HepG2 (cell line): ENCODE data around the gene ANKRD11. TPM values are rescaled to one million over a fixed set of nuclear protein-coding genes. Genes with fewer than 3 reads are reported as not detected.
A peak's percentile ranks its signal among the peaks of the same experiment; 100 is the strongest.

Source experiments
- ADNP ChIP-seq: sonication (generic); formaldehyde crosslinking; IDR thresholded peaks from 2 replicates; pipeline ENCODE4 v1.4.0; 2020; ENCODE audit warnings: missing genetic modification reagents
- AGO2 ChIP-seq: fragments of 200-400 bp; formaldehyde crosslinking; optimal IDR thresholded peaks from 2 replicates; pipeline ENCODE3; 2017; ENCODE audit warnings: mild to moderate bottlenecking, low read depth, low read length, moderate library complexity
- ARNTL ChIP-seq: sonication (generic); formaldehyde crosslinking; IDR thresholded peaks from 2 replicates; pipeline ENCODE4 v1.4.0; 2020; ENCODE audit warnings: mild to moderate bottlenecking, missing genetic modification reagents
- ATF1 ChIP-seq: IDR thresholded peaks from 2 replicates; pipeline ENCODE4 v1.6.1; 2016; ENCODE audit warnings: mild to moderate bottlenecking, control low read depth
- CAMTA2 ChIP-seq: sonication (generic); formaldehyde crosslinking; IDR thresholded peaks from 2 replicates; pipeline ENCODE4 v1.4.0; 2020; ENCODE audit warnings: mild to moderate bottlenecking, missing genetic modification reagents, borderline replicate concordance
- CBX1 ChIP-seq: IDR thresholded peaks from one replicate; pipeline ENCODE4 v1.6.1; 2016; ENCODE audit warnings: antibody characterized with exemption, low read depth
- DPF2 ChIP-seq: sonication (generic); formaldehyde crosslinking; IDR thresholded peaks from 2 replicates; pipeline ENCODE4 v1.4.0; 2020; ENCODE audit warnings: mild to moderate bottlenecking, low read depth, missing genetic modification reagents, borderline replicate concordance
- GTF3A ChIP-seq: sonication (generic); formaldehyde crosslinking; conservative IDR thresholded peaks from 2 replicates; pipeline ENCODE4 v1.4.0; 2020; ENCODE audit warnings: mild to moderate bottlenecking, missing genetic modification reagents
- HMG20B ChIP-seq: conservative IDR thresholded peaks from 2 replicates; pipeline ENCODE4 v1.6.1; 2016; ENCODE audit warnings: missing genetic modification reagents, missing compliant biosample characterization
- IKZF5 ChIP-seq: IDR thresholded peaks from 2 replicates; pipeline ENCODE4 v1.6.1; 2018; ENCODE audit warnings: missing genetic modification reagents, mild to moderate bottlenecking, missing compliant biosample characterization
- KDM4B ChIP-seq: sonication (generic); formaldehyde crosslinking; IDR thresholded peaks from 2 replicates; pipeline ENCODE4 v1.4.0; 2020; ENCODE audit warnings: missing genetic modification reagents
- MAZ ChIP-seq, 2 experiments: sonication (generic) in 1 of 2; formaldehyde crosslinking in 1 of 2; IDR thresholded peaks; 2 replicates each; pipeline versions ENCODE4 v1.5.0 to v1.6.1; 2012 to 2020; ENCODE audit warnings: low read depth in 2 of 2, mild to moderate bottlenecking in 2 of 2, borderline replicate concordance in 1 of 2, improper control_type of control experiment in 1 of 2, low read length in 1 of 2, missing genetic modification reagents in 1 of 2, moderate library complexity in 1 of 2
- MEF2D ChIP-seq: sonication (generic); formaldehyde crosslinking; IDR thresholded peaks from 2 replicates; pipeline ENCODE4 v1.5.1; 2020; ENCODE audit warnings: mild to moderate bottlenecking, missing genetic modification reagents
- MTA3 ChIP-seq: sonication (generic); formaldehyde crosslinking; IDR thresholded peaks from 2 replicates; pipeline ENCODE4 v1.4.0; 2020; ENCODE audit warnings: missing genetic modification reagents
- RCOR2 ChIP-seq: IDR thresholded peaks from 2 replicates; pipeline ENCODE4 v1.6.1; 2016; ENCODE audit warnings: missing biosample characterization, missing genetic modification reagents
- REPIN1 ChIP-seq: sonication (generic); formaldehyde crosslinking; IDR thresholded peaks from 2 replicates; pipeline ENCODE4 v1.8.0; 2022; ENCODE audit warnings: missing genetic modification reagents, low read depth, mild to moderate bottlenecking, borderline replicate concordance
- SIX1 ChIP-seq: sonication (generic); formaldehyde crosslinking; IDR thresholded peaks from 2 replicates; pipeline ENCODE4 v1.4.0; 2020; ENCODE audit warnings: missing genetic modification reagents, borderline replicate concordance
- SNAI1 ChIP-seq: sonication (generic); formaldehyde crosslinking; IDR thresholded peaks from 2 replicates; pipeline ENCODE4 v1.5.0; 2020; ENCODE audit warnings: mild to moderate bottlenecking, missing genetic modification reagents, borderline replicate concordance
- SP5 ChIP-seq: IDR thresholded peaks from 2 replicates; pipeline ENCODE4 v1.6.1; 2016; ENCODE audit warnings: low read depth, borderline replicate concordance
- XBP1 ChIP-seq: sonication (generic); formaldehyde crosslinking; IDR thresholded peaks from 2 replicates; pipeline ENCODE4 v1.5.0; 2020; ENCODE audit warnings: missing genetic modification reagents
- ZFX ChIP-seq: sonication (generic); formaldehyde crosslinking; IDR thresholded peaks from 2 replicates; pipeline ENCODE4 v1.4.0; 2020; ENCODE audit warnings: mild to moderate bottlenecking, low read depth, missing genetic modification reagents, moderate library complexity
- ZFYVE20 ChIP-seq: sonication (generic); formaldehyde crosslinking; IDR thresholded peaks from 2 replicates; pipeline ENCODE4 v1.8.0; 2023; ENCODE audit warnings: low read depth, mild to moderate bottlenecking, moderate library complexity, missing genetic modification reagents, borderline replicate concordance
- ZNF138 ChIP-seq: sonication (generic); formaldehyde crosslinking; IDR thresholded peaks from 2 replicates; pipeline ENCODE4 v1.5.0; 2020; ENCODE audit warnings: mild to moderate bottlenecking, low read depth, missing genetic modification reagents
- ZNF205 ChIP-seq: IDR thresholded peaks from 2 replicates; pipeline ENCODE4 v1.6.1; 2018; ENCODE audit warnings: missing biosample characterization, missing genetic modification reagents
- ZNF468 ChIP-seq: sonication (generic); formaldehyde crosslinking; IDR thresholded peaks from 2 replicates; pipeline ENCODE4 v1.8.0; 2022; ENCODE audit warnings: mild to moderate bottlenecking, moderate library complexity, missing genetic modification reagents
- ZNF746 ChIP-seq: sonication (generic); formaldehyde crosslinking; IDR thresholded peaks from 2 replicates; pipeline ENCODE4 v1.8.0; 2022; ENCODE audit warnings: mild to moderate bottlenecking, missing genetic modification reagents
- polyA plus RNA-seq, 8 experiments: library from polyadenylated mRNA; depleted of rRNA in 3 of 8; stranded (reverse) in 7 of 8; unstranded in 1 of 8; fragments of >200 nt; fragmentation: Illumina TruSeq in 4 of 8; extraction: Trizol in 4 of 8; gene quantifications; 2 replicates each; pipeline versions ENCODE4 v1.2.1 to v1.2.3, GENCODE V29; 2011 to 2016; ENCODE audit warnings: low read depth in 4 of 8, missing spikeins in 1 of 8, mixed read lengths in 1 of 8; ENCODE audit not compliant: insufficient read depth in 1 of 8
- total RNA-seq, 5 experiments: library from RNA; depleted of rRNA; stranded (reverse); fragments of >200 nt; fragmentation: Illumina TruSeq; extraction: Trizol; gene quantifications; 2 replicates each; pipeline ENCODE4 v1.2.3, GENCODE V29; 2016; ENCODE audit warnings: low read depth in 1 of 5
- TF ChIP-seq, protein P1 (sequence below): sonication (generic); formaldehyde crosslinking; IDR thresholded peaks from 2 replicates; pipeline ENCODE4 v1.5.0; 2020; ENCODE audit warnings: mild to moderate bottlenecking, missing genetic modification reagents, moderate library complexity
- TF ChIP-seq, protein P2 (sequence below): sonication (generic); formaldehyde crosslinking; IDR thresholded peaks from 2 replicates; pipeline ENCODE4 v1.4.0; 2020; ENCODE audit warnings: missing genetic modification reagents

The ANKRD11 gene
- total and polyA plus RNA-seq, 2 of the 13 experiments (the other 11 are each of a cell fraction or from before 2014, with no cell fraction given) = 21.4 to 38.4 TPM

- TF ChIP-seq MAZ (IDR thresholded peaks at IDR 0.05; ENCODE audit: borderline replicate concordance, low read depth, low read length) = peak; percentile 76; the same call in 1 of the 2 replicates
- TF ChIP-seq MAZ (CRISPR knock-in tag; IDR thresholded peaks at IDR 0.05; ENCODE audit: low read depth) = no peak
- TF ChIP-seq ATF1 (CRISPR knock-in tag) = no peak
- TF ChIP-seq RCOR2 (CRISPR knock-in tag) = no peak
- no peak for TF ChIP-seq ADNP (CRISPR knock-in tag)
- TF ChIP-seq ARNTL = peak; percentile 81
- TF ChIP-seq ZNF138 (CRISPR knock-in tag) = no peak
- TF ChIP-seq ZNF205 (CRISPR knock-in tag) = no peak
- no peak for TF ChIP-seq ZFYVE20 (CRISPR knock-in tag)
- TF ChIP-seq, protein P1, sequence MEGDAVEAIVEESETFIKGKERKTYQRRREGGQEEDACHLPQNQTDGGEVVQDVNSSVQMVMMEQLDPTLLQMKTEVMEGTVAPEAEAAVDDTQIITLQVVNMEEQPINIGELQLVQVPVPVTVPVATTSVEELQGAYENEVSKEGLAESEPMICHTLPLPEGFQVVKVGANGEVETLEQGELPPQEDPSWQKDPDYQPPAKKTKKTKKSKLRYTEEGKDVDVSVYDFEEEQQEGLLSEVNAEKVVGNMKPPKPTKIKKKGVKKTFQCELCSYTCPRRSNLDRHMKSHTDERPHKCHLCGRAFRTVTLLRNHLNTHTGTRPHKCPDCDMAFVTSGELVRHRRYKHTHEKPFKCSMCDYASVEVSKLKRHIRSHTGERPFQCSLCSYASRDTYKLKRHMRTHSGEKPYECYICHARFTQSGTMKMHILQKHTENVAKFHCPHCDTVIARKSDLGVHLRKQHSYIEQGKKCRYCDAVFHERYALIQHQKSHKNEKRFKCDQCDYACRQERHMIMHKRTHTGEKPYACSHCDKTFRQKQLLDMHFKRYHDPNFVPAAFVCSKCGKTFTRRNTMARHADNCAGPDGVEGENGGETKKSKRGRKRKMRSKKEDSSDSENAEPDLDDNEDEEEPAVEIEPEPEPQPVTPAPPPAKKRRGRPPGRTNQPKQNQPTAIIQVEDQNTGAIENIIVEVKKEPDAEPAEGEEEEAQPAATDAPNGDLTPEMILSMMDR (CRISPR knock-in tag) = no peak
- TF ChIP-seq DPF2 (CRISPR knock-in tag) = no peak
- no peak for TF ChIP-seq GTF3A (CRISPR knock-in tag)
- TF ChIP-seq SNAI1 (CRISPR knock-in tag) = no peak
- TF ChIP-seq XBP1 = no peak
- peak; percentile 44 for TF ChIP-seq AGO2
- TF ChIP-seq ZFX (CRISPR knock-in tag) = peak; percentile 46; the same call in 1 of the 2 replicates
- TF ChIP-seq ZNF746 = no peak; the same call in 1 of the 2 replicates
- no peak for TF ChIP-seq ZNF468 (CRISPR knock-in tag)
- no peak for TF ChIP-seq HMG20B (CRISPR knock-in tag)
- no peak for TF ChIP-seq MTA3
- no peak for TF ChIP-seq CBX1
- TF ChIP-seq CAMTA2 = no peak
- TF ChIP-seq SIX1 = no peak
- TF ChIP-seq MEF2D (CRISPR knock-in tag) = no peak
- TF ChIP-seq KDM4B (CRISPR knock-in tag) = no peak
- TF ChIP-seq SP5 = peak; percentile 38; the same call in 1 of the 2 replicates
- TF ChIP-seq, protein P2, sequence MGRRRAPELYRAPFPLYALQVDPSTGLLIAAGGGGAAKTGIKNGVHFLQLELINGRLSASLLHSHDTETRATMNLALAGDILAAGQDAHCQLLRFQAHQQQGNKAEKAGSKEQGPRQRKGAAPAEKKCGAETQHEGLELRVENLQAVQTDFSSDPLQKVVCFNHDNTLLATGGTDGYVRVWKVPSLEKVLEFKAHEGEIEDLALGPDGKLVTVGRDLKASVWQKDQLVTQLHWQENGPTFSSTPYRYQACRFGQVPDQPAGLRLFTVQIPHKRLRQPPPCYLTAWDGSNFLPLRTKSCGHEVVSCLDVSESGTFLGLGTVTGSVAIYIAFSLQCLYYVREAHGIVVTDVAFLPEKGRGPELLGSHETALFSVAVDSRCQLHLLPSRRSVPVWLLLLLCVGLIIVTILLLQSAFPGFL (CRISPR knock-in tag) = no peak
- no peak for TF ChIP-seq IKZF5
- TF ChIP-seq REPIN1 (CRISPR knock-in tag) = no peak
Measured at GRCh38 chr16:89322321-89323119, 167.8 kb downstream of the ANKRD11 start (continued).
